Activated CD8-positive, alpha-beta memory T cell treated with anti-CD3 and anti-CD28 coated beads, Interleukin-2, amount 50 U/mL, for 1 hour (primary cell): ENCODE data around the gene JUN.

Source experiments
- DNase-seq: peaks from one replicate; pipeline ENCODE4 v3.0.0-alpha.2; 2020; ENCODE audit errors: extremely low read depth

Gene JUN

GRCh38 chr1:58783090-58783992, 506 bp downstream of the JUN start:
- no peak for DNase-seq

- DNase-seq: no peak
Observed at GRCh38 chr1:58782178-58783089, 1.4 kb downstream of the JUN start.

DNA sequence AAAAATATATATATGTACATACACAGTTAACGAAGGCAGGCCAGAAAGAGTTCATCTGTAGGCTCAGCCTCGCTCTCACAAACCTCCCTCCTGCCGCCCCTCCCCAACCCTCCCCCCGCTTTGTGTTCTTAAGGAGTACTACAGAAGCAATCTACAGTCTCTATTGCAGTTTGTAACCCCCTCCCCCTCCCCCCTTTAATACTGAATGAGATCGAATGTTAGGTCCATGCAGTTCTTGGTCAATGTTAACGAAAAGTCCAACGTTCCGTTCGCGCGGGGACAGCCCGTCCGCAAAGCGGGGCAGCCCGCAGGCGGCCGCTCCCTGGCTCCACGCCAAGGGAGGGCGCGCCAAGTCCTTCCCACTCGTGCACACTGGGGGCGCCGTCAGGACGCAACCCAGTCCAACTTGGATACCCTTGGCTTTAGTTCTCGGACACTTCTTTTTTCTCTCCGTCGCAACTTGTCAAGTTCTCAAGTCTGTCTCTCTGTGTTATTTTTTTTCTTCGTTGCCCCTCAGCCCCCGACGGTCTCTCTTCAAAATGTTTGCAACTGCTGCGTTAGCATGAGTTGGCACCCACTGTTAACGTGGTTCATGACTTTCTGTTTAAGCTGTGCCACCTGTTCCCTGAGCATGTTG, 2.2 kb downstream of the JUN start:
- DNase-seq: no peak

- no peak for DNase-seq
Observed at GRCh38 chr1:58780836-58781452, 2.9 kb downstream of the JUN start.

- DNase-seq: no peak
Observed at GRCh38 chr1:58780411-58780810, 3.4 kb downstream of the JUN start.

DNA sequence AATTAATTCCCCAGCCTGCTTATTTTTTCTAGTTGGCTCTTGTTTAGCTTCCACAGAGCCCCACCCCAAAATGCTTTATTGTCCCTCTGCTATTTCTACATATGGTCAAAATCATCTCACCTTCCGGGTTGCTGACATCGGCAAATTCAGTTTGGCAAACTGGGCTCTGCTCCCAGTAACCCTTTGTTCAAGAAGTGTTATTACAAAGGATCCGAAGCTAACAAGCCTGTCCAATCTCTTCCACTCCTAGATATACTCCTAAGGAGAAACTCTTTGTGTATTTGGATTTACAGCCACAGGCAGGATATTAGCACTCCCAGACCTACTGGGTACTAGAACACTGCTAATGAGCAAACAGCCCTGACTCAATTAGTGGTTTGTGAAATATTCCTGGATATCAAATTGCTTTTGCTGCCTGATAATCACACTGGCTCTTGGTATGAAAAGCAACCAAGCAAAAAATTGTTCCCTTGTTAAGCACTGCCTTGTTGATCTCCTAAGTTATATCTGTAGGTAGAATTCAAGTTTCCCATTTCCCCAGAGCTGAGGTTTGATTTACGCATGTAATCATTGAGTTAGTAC, 4.0 kb downstream of the JUN start:
- no peak for DNase-seq

DNA sequence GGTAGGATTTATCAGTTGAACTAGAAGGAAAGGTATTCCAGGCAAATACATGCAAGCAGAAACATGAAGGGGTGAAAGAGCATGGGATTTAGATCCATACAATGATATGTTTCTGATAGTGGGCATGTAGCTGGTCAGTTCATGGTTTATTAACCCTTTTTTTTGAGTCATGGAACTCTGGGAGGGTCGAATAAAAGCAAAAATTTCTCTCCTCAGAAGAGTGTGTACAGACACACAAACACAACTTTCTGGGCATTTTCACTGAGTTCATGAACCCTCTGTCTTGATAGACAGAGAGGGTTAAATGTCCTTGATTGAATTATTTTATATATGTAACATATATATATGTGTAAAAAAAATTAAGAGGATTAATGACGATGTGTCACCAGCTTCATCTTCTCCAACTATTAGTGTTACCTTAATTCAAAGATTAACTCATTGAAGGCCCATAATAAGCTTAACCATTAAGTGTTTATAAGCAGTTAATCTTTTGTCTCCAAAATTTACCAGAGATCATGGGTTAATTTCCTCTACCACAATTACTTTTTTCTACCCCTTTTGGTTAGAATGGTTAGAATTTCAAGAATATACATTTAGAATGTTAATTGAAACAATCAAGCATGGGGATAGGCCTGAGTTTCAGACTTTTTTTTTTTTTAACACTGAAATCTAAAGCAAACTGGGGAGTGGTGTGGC, 4.6 kb downstream of the JUN start:
- no peak for DNase-seq

DNA sequence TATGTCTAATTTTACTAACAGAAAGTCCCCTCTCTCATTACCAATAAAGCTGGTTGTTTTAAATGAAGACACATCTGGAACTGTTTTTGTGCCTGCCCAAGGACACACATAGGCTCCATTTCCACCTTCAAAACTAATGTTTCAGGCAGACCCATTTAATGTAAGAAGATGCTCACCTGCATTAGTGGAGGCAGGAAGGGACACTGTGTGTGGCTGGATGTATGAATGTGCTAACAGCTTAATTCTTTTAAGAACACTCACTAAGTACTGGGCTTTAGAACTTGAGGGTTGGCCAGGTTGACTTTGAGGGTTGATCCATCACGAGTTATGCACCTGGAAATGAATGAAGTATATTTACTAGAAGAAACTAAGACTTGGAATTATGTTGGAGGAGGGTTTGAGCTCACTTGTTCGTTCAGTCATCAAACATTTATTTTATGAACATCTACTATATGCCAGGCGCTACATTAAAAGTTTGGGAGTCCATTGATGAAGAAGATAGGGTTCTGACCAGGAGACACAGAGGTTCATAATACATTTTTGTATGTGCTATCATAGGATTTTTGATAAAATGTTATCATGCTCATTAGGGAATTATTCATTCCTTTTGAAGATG, 5.4 kb downstream of the JUN start:
- DNase-seq: no peak

GRCh38 chr1:58774027-58774426, 9.8 kb downstream of the JUN start:
- DNase-seq: no peak

DNA sequence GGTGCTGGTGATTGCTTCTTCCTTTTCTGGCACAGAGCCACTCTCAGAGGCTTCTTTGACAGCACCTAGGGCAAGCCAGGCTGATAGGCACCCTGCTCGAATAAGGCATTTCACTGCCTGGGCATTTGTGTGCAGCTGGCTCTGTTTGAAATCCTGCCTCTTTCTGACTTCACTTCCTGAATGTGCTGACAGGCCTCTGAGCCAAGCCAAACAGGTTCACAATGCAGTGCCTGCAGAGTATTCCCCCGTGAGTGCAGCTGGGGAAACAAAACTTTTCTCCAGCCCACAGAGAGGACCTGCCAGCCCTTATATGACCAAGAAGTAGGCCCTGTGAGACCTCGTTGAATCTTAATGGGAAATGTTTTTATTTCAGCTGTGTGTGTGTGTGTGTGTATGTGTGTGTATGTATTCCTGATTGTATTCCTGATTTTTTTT, 10.4 kb downstream of the JUN start:
- no peak for DNase-seq

DNA sequence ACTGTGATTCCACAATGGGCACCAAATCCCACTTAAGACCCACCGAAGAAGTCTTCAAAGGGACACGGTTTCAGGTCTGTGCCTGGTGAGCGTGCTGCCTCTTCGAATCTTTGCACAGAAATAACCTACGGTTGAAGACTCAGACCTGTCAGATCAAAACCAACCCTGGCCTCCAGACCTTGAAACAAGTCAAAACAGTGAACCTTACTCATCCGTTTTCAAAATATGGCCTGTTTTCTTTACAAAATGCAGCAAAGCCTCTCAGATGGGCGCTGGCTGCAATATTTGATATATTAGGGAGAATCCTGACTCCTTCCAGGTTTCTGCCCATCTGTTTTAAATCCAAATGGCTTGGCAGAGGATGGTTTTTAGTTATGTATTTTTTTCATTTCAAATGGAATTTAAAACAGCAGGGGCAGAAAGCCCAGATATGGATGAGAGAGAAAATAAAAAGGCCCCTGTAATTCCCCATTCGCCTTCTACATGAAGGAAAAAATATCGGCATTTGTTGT, 14.0 kb downstream of the JUN start:
- no peak for DNase-seq

- no peak for DNase-seq
Observed at GRCh38 chr1:58768971-58769808, 14.7 kb downstream of the JUN start.

- DNase-seq: no peak
Observed at GRCh38 chr1:58768191-58768731, 15.6 kb downstream of the JUN start.

DNA sequence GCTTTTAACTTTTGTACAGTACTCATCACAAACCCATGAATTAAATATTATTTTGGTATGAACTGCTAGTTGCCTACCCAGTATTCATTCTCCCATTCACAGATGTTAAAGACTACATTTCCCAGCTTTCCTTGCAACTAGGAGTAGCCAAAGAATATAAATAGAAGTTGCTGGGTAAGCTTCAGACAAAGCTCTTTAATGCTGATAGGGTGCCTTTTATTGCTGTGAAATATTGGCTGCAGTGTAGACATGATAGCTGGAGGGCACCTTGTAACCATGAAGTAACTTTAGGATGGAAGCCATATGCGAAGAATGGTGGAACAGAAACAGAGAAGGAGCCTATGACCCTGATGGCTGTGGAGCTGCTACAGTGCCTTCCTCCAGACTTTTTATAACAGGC, 16.7 kb downstream of the JUN start:
- no peak for DNase-seq

GRCh38 chr1:58765441-58765840, 18.4 kb downstream of the JUN start:
- DNase-seq: no peak

- DNase-seq: no peak
Observed at GRCh38 chr1:58765006-58765405, 18.8 kb downstream of the JUN start.

GRCh38 chr1:58764294-58764978, 19.4 kb downstream of the JUN start:
- DNase-seq: no peak

DNA sequence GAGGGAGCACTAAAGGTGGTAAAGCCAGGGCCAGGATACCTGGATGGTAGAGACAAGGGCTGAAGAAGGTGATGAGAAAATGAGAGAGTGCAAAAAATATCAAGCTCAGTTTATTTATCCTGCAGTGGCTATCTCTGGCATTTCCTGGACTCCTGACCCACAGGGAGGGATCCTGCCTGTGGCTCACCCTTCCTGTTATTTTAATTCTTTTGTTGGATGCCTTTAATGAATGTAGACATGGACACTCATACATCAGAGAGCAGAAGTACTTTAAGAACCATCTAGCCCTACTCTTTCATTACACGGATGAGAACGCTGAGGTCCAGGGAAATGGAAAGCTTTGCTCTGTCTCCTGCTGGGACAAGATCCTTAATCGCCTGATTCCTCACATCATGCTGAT, 20.6 kb downstream of the JUN start:
- DNase-seq: no peak
